ENCODE measurements around the gene CBX3. TPM values are rescaled to one million over a fixed set of nuclear protein-coding genes. Genes with fewer than 3 reads are reported as not detected.
A peak's percentile ranks its signal among the peaks of the same experiment; 100 is the strongest.

Gene CBX3
- total RNA-seq, 3 donors from 2014 or later (not counting 1 experiment from before 2014, with no cell fraction given): 103 to 126 (median 109) TPM

GRCh38 chr7:26185131-26185843, 16.3 kb upstream of the CBX3 start:
- Histone ChIP-seq H3K4me1 (ENCODE audit: control insufficient read depth, insufficient read depth, low read length) (peaks cover 12% of the 10 kb centered on the region), H3K36me3 (ENCODE audit: control insufficient read depth, insufficient read depth, low read length) (peaks cover 30% of the 10 kb centered on the region), H3K27me3 (ENCODE audit: control insufficient read depth, insufficient read depth, low read length) (no peaks in the 10 kb centered on the region), H3K9me3 (ENCODE audit: control insufficient read depth, insufficient read depth, low read length) (no peaks in the 10 kb centered on the region), H3K4me3 (ENCODE audit: low read length) (no peak overlapping the region), H3K27ac (ENCODE audit: low read length) (no peak overlapping the region)
- peak overlapping the region; percentile 100 for H3K27ac Mint-ChIP-seq
- WGBS (ENCODE audit: insufficient coverage): 88% methylated on average over 10 of the region's 10 CpGs
- TF ChIP-seq CTCF (IDR thresholded peaks at IDR 0.05): no peak
- ATAC-seq (peak; percentile 20 to 67 (median 37)), DNase-seq (peak in 1 of 2 donors; percentile 44)
- intact Hi-C loops (cut with micrococcal nuclease): no loop called here
- H3K27me3 Mint-ChIP-seq (ENCODE audit: low read depth in 2 of 2): no peaks in the 10 kb centered on the region
- H3K4me3 Mint-ChIP-seq: peak overlapping the region; percentile 51
- peaks cover 5% of the 10 kb centered on the region for H3K36me3 Mint-ChIP-seq
- peaks cover 82 to 85% of the 10 kb centered on the region in 2 donors for H3K4me1 Mint-ChIP-seq
- no peaks in the 10 kb centered on the region for H3K9me3 Mint-ChIP-seq

- Histone ChIP-seq H3K27ac (ENCODE audit: low read length) (no peak overlapping the region), H3K36me3 (ENCODE audit: control insufficient read depth, insufficient read depth, low read length) (peaks cover 35% of the 10 kb centered on the region), H3K4me1 (ENCODE audit: control insufficient read depth, insufficient read depth, low read length) (peaks cover 12% of the 10 kb centered on the region), H3K27me3 (ENCODE audit: control insufficient read depth, insufficient read depth, low read length) (no peaks in the 10 kb centered on the region), H3K9me3 (ENCODE audit: control insufficient read depth, insufficient read depth, low read length) (no peaks in the 10 kb centered on the region), H3K4me3 (ENCODE audit: low read length) (no peak overlapping the region)
- no peak for TF ChIP-seq CTCF (IDR thresholded peaks at IDR 0.05)
- H3K27ac Mint-ChIP-seq: peak overlapping the region; percentile 100
- peaks cover 10% of the 10 kb centered on the region for H3K36me3 Mint-ChIP-seq
- peak overlapping the region; percentile 51 for H3K4me3 Mint-ChIP-seq
- WGBS (ENCODE audit: insufficient coverage): 100% methylated on average over 1 of the region's 1 CpG
- intact Hi-C loops (cut with micrococcal nuclease): no loop called here
- ATAC-seq (no peak), DNase-seq (no peak)
- H3K27me3 Mint-ChIP-seq (ENCODE audit: low read depth in 2 of 2): no peaks in the 10 kb centered on the region
- H3K9me3 Mint-ChIP-seq: no peaks in the 10 kb centered on the region
- H3K4me1 Mint-ChIP-seq: peaks cover 82 to 85% of the 10 kb centered on the region in 2 donors
These were observed 15.7 kb upstream of the CBX3 start for GRCh38 chr7:26185844-26186180.

GRCh38 chr7:26186364-26187311, 14.9 kb upstream of the CBX3 start:
- Histone ChIP-seq H3K4me1 (ENCODE audit: control insufficient read depth, insufficient read depth, low read length) (peaks cover 8% of the 10 kb centered on the region), H3K27ac (ENCODE audit: low read length) (no peak overlapping the region), H3K36me3 (ENCODE audit: control insufficient read depth, insufficient read depth, low read length) (peaks cover 43% of the 10 kb centered on the region), H3K4me3 (ENCODE audit: low read length) (no peak overlapping the region), H3K9me3 (ENCODE audit: control insufficient read depth, insufficient read depth, low read length) (no peaks in the 10 kb centered on the region), H3K27me3 (ENCODE audit: control insufficient read depth, insufficient read depth, low read length) (no peaks in the 10 kb centered on the region)
- intact Hi-C loops (cut with micrococcal nuclease): no loop called here
- WGBS (ENCODE audit: insufficient coverage): 92% methylated on average over 5 of the region's 5 CpGs
- ATAC-seq (peak in 1 of 3 donors; percentile 17), DNase-seq (no peak)
- Mint-ChIP-seq H3K4me3 (peak overlapping the region; percentile 60), H3K36me3 (peaks cover 16% of the 10 kb centered on the region), H3K27ac (peak overlapping the region; percentile 100), H3K9me3 (no peaks in the 10 kb centered on the region), H3K4me1 (peaks cover 80 to 82% of the 10 kb centered on the region in 2 donors), H3K27me3 (ENCODE audit: low read depth in 2 of 2) (no peaks in the 10 kb centered on the region)
- no peak for TF ChIP-seq CTCF (IDR thresholded peaks at IDR 0.05)

All from natural killer cell (primary cell).